Fibroblast of lung (primary cell): Measurements from ENCODE around the gene SMYD1.

Experiments
- CTCF ChIP-seq, 2 donors: IDR thresholded peaks in 1 of 2; conservative IDR thresholded peaks in 1 of 2; 1 replicate in 1 of 2; 2 replicates in 1 of 2; pipeline ENCODE4 v1.5.1; 2011 to 2012; ENCODE audit warnings: low read length in 2 of 2, control low read depth in 1 of 2, inconsistent platforms in 1 of 2, low read depth in 1 of 2, mild to moderate bottlenecking in 1 of 2
- EZH2 ChIP-seq: IDR thresholded peaks from 2 replicates; pipeline ENCODE4 v1.5.1; 2012; ENCODE audit warnings: low read length, control low read depth, mild to moderate bottlenecking; ENCODE audit errors: missing control alignments

- TF ChIP-seq CTCF (conservative IDR thresholded peaks at IDR 0.05 in 1 of 2, IDR thresholded peaks at IDR 0.05 in 1 of 2; ENCODE audit: low read depth in 1 of 2, low read length in 2 of 2) (no peak), EZH2 (no peak)
Measured at GRCh38 chr2:88074854-88075292, 7.2 kb downstream of the SMYD1 start.
